Activated CD4-positive, CD25-positive, alpha-beta regulatory T cell treated with anti-CD3 and anti-CD28 coated beads, Interleukin-2, amount 50 U/mL, for 24 hours (primary cell): ENCODE measurements around the gene KCNH4.
"Not testable (repeated sequence)": the region's sequence is repeated elsewhere in the genome, so short reads cannot be mapped to it uniquely, and the experiment has no call there.

Source experiments
- ATAC-seq, 2 donors: fragments of 150-1000 bp; cut with Tn5 transposase; one replicate each; pipeline ENCODE4 v1.10.0; 2021; ENCODE audit warnings: mild to moderate bottlenecking in 1 of 2, moderate library complexity in 1 of 2

The KCNH4 gene

GRCh38 chr17:42193969-42194899, 13.3 kb upstream of the KCNH4 start, which contains the start of gene GHDC:
TSS of gene GHDC (minus strand) at chr17:42194494. CDS start at chr17:42193581, 913 bp downstream.
- peak; percentile 97 to 99 for ATAC-seq

GRCh38 chr17:42193216-42193968, 12.4 kb upstream of the KCNH4 start:
- no peak for ATAC-seq

- ATAC-seq = no peak
Observed at GRCh38 chr17:42192189-42193126, 11.5 kb upstream of the KCNH4 start.

- no peak for ATAC-seq
Observed at GRCh38 chr17:42191275-42191608, 10.3 kb upstream of the KCNH4 start.

GRCh38 chr17:42190491-42191274, 9.7 kb upstream of the KCNH4 start:
- ATAC-seq = no peak

- no peak for ATAC-seq
Observed at GRCh38 chr17:42189651-42189965, 8.7 kb upstream of the KCNH4 start.

- no peak for ATAC-seq
Observed at GRCh38 chr17:42188749-42189650, 8.1 kb upstream of the KCNH4 start.

GRCh38 chr17:42187833-42188232, 6.9 kb upstream of the KCNH4 start:
- no peak for ATAC-seq

- ATAC-seq = not testable (repeated sequence)
Observed at GRCh38 chr17:42186191-42186590, 5.2 kb upstream of the KCNH4 start.

- ATAC-seq = no peak
Observed at GRCh38 chr17:42185621-42185930, 4.6 kb upstream of the KCNH4 start.

GRCh38 chr17:42184713-42185620, 4.0 kb upstream of the KCNH4 start, which contains the start of gene HCRT:
TSS of gene HCRT (minus strand) at chr17:42185452. CDS start at chr17:42185365, 87 bp downstream.
- no peak for ATAC-seq

GRCh38 chr17:42183741-42184711, 3.1 kb upstream of the KCNH4 start:
- peak; percentile 65 to 74 for ATAC-seq

GRCh38 chr17:42182927-42183734, 2.2 kb upstream of the KCNH4 start:
- no peak for ATAC-seq

- ATAC-seq = no peak
Observed at GRCh38 chr17:42181851-42182207, 887 bp upstream of the KCNH4 start.

- ATAC-seq = no peak
Observed at GRCh38 chr17:42180411-42180921, 476 bp downstream of the KCNH4 start.

- no peak for ATAC-seq
Observed at GRCh38 chr17:42179911-42180410, 981 bp downstream of the KCNH4 start.

GRCh38 chr17:42179335-42179734, 1.6 kb downstream of the KCNH4 start:
- no peak for ATAC-seq
